Neuronal stem cell (in vitro differentiated cells): Measurements from ENCODE around the gene LHX1.
A peak's percentile ranks its signal among the peaks of the same experiment; 100 is the strongest.

ENCODE experiments used
- DNase-seq: peaks from one replicate; pipeline ENCODE4 v3.0.0-alpha.2; 2013; ENCODE audit warnings: low spot score
- H2AFZ ChIP-seq: one replicate; pipeline ENCODE4 v1.6.1; 2013; ENCODE audit warnings: mild to moderate bottlenecking, low read length, inconsistent platforms
- H2AK5ac ChIP-seq: 2 replicates; pipeline ENCODE4 v1.6.1; 2013; ENCODE audit warnings: low read depth, mild to moderate bottlenecking, inconsistent platforms, low read length, moderate library complexity, mixed read lengths
- H2BK120ac ChIP-seq: 2 replicates; pipeline ENCODE4 v1.6.1; 2013; ENCODE audit warnings: low read depth, mild to moderate bottlenecking, inconsistent platforms, low read length, moderate library complexity, mixed read lengths
- H2BK12ac ChIP-seq: one replicate; pipeline ENCODE4 v1.6.1; 2013; ENCODE audit warnings: low read length, inconsistent platforms
- H2BK15ac ChIP-seq: 2 replicates; pipeline ENCODE4 v1.6.1; 2013; ENCODE audit warnings: mild to moderate bottlenecking, low read length, inconsistent platforms, mixed read lengths
- H2BK5ac ChIP-seq: one replicate; pipeline ENCODE4 v1.6.1; 2013; ENCODE audit warnings: inconsistent platforms, mild to moderate bottlenecking, low read length, moderate library complexity
- H3K14ac ChIP-seq: one replicate; pipeline ENCODE4 v1.6.1; 2013; ENCODE audit warnings: low read length, inconsistent platforms
- H3K18ac ChIP-seq: 2 replicates; pipeline ENCODE4 v1.6.1; 2013; ENCODE audit warnings: low read length, inconsistent platforms
- H3K23ac ChIP-seq: 2 replicates; pipeline ENCODE4 v1.6.1; 2013; ENCODE audit warnings: low read depth, mild to moderate bottlenecking, mixed read lengths, low read length, inconsistent platforms; ENCODE audit not compliant: poor library complexity
- H3K27ac ChIP-seq: replicated peaks from 3 replicates; pipeline ENCODE4 v1.5.1; 2013; ENCODE audit warnings: low read length, inconsistent platforms
- H3K27me3 ChIP-seq, 3 experiments: 2 replicates each; pipeline ENCODE4 v1.6.1; 2013; ENCODE audit warnings: low read length in 3 of 3, mild to moderate bottlenecking in 2 of 3, inconsistent platforms in 1 of 3, low read depth in 1 of 3, mixed read lengths in 1 of 3, moderate library complexity in 1 of 3; ENCODE audit not compliant: control insufficient read depth in 3 of 3, insufficient read depth in 3 of 3
- H3K36me3 ChIP-seq, 2 donors: replicated peaks in 1 of 2; 2 replicates each; pipeline ENCODE4 v1.6.1; 2013; ENCODE audit warnings: low read length in 2 of 2; ENCODE audit not compliant: control insufficient read depth in 2 of 2, insufficient read depth in 2 of 2
- H3K4ac ChIP-seq: 2 replicates; pipeline ENCODE4 v1.6.1; 2013; ENCODE audit warnings: inconsistent platforms, mild to moderate bottlenecking, low read length, moderate library complexity
- H3K4me1 ChIP-seq, 2 donors: 1 replicate in 1 of 2; 2 replicates in 1 of 2; pipeline ENCODE4 v1.6.1; 2013; ENCODE audit warnings: low read length in 2 of 2, low read depth in 1 of 2; ENCODE audit not compliant: control insufficient read depth in 2 of 2, insufficient read depth in 1 of 2
- H3K4me2 ChIP-seq: one replicate; pipeline ENCODE4 v1.6.1; 2013; ENCODE audit warnings: mild to moderate bottlenecking, low read length, inconsistent platforms; ENCODE audit not compliant: insufficient read depth, poor library complexity, severe bottlenecking
- H3K4me3 ChIP-seq, 2 donors: 2 replicates each; pipeline ENCODE4 v1.5.1; 2013; ENCODE audit warnings: low read length in 2 of 2, mild to moderate bottlenecking in 2 of 2, inconsistent platforms in 1 of 2, moderate library complexity in 1 of 2
- H3K79me1 ChIP-seq: one replicate; pipeline ENCODE4 v1.6.1; 2013; ENCODE audit warnings: low read depth, mild to moderate bottlenecking, inconsistent platforms, low read length, moderate library complexity
- H3K9ac ChIP-seq: one replicate; pipeline ENCODE4 v1.6.1; 2013; ENCODE audit warnings: mild to moderate bottlenecking, low read depth, low read length, inconsistent platforms; ENCODE audit not compliant: poor library complexity
- H3K9me3 ChIP-seq, 2 donors: replicated peaks in 1 of 2; 2 replicates each; pipeline versions ENCODE3 to v1.6.1; 2013; ENCODE audit warnings: low read length in 2 of 2, mild to moderate bottlenecking in 2 of 2, inconsistent platforms in 1 of 2, low read depth in 1 of 2, mixed read lengths in 1 of 2, moderate library complexity in 1 of 2; ENCODE audit not compliant: control insufficient read depth in 2 of 2, insufficient read depth in 1 of 2
- H4K8ac ChIP-seq: one replicate; pipeline ENCODE4 v1.6.1; 2013; ENCODE audit warnings: low read depth, mild to moderate bottlenecking, inconsistent platforms, low read length, moderate library complexity
- H4K91ac ChIP-seq: one replicate; pipeline ENCODE4 v1.6.1; 2013; ENCODE audit warnings: low read length, low read depth, mild to moderate bottlenecking, inconsistent platforms; ENCODE audit not compliant: poor library complexity
- WGBS, 2 donors: extraction: QIAGEN DNeasy Blood & Tissue Kit; methylation state at CpG; one replicate each; pipeline ENCODE4 v1.1.7; 2013; ENCODE audit warnings: missing lambda C conversion rate in 2 of 2, mixed read lengths in 1 of 2; ENCODE audit not compliant: insufficient read length in 2 of 2, insufficient replicate concordance in 1 of 2; ENCODE audit errors: extremely low coverage in 2 of 2; 5-methylcytosine and 5-hydroxymethylcytosine counted together

The LHX1 gene

GRCh38 chr17:36931697-36932382, 5.4 kb upstream of the LHX1 start:
- Histone ChIP-seq H3K4me2 (no peak overlapping the region), H3K36me3 (no peaks in the 10 kb centered on the region), H3K27ac (no peak overlapping the region), H2BK12ac (no peak overlapping the region), H4K8ac (no peak overlapping the region), H2BK15ac (peak overlapping the region; percentile 56), H3K79me1 (no peaks in the 10 kb centered on the region), H3K4me3 (no peak overlapping the region), H3K9ac (no peak overlapping the region), H3K9me3 (no peaks in the 10 kb centered on the region), H3K27me3 (peaks cover 63 to 99% (median 95%) of the 10 kb centered on the region in 3 experiments), H4K91ac (no peak overlapping the region), H2BK5ac (no peak overlapping the region), H2AFZ (no peak overlapping the region), H3K23ac (no peak overlapping the region), H3K18ac (no peak overlapping the region), H3K4me1 (peaks cover 30 to 32% of the 10 kb centered on the region in 2 donors), H2AK5ac (no peak overlapping the region), H2BK120ac (no peak overlapping the region), H3K4ac (no peak overlapping the region), H3K14ac (no peak overlapping the region)
- DNase-seq, result no peak
- WGBS, 2 donors, result no CpG with 5 or more reads among the region's 30 CpGs

DNA sequence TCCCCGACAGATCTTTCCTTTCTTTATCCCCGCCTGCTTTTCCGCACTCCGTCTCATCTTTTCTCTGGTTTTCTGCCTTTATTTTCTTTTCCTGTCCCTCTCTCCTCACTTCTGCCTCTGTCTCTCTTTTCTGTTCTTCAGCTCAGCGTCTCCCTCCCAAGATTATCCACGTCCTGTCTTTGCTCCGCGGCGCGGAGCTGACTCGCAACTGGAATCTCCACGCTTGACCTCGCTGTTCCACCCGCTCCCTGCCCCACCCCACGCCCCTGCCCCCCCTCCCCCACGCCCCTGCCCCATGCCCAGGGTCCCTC, 4.9 kb upstream of the LHX1 start:
- Histone ChIP-seq H3K4me1 (peaks cover 33 to 36% of the 10 kb centered on the region in 2 donors), H2AFZ (no peak overlapping the region), H4K8ac (no peak overlapping the region), H3K36me3 (no peaks in the 10 kb centered on the region), H2BK5ac (no peak overlapping the region), H4K91ac (no peak overlapping the region), H3K4me3 (no peak overlapping the region), H2BK15ac (peak overlapping the region; percentile 56), H3K79me1 (no peaks in the 10 kb centered on the region), H3K14ac (no peak overlapping the region), H3K9ac (no peak overlapping the region), H3K27ac (no peak overlapping the region), H2BK12ac (no peak overlapping the region), H3K4ac (no peak overlapping the region), H2BK120ac (no peak overlapping the region), H3K27me3 (peaks cover 66 to 100% (median 99%) of the 10 kb centered on the region in 3 experiments), H3K9me3 (no peaks in the 10 kb centered on the region), H3K4me2 (no peak overlapping the region), H3K18ac (no peak overlapping the region), H2AK5ac (no peak overlapping the region), H3K23ac (no peak overlapping the region)
- no peak for DNase-seq
- no CpG with 5 or more reads among the region's 16 CpGs for WGBS, 2 donors

DNA sequence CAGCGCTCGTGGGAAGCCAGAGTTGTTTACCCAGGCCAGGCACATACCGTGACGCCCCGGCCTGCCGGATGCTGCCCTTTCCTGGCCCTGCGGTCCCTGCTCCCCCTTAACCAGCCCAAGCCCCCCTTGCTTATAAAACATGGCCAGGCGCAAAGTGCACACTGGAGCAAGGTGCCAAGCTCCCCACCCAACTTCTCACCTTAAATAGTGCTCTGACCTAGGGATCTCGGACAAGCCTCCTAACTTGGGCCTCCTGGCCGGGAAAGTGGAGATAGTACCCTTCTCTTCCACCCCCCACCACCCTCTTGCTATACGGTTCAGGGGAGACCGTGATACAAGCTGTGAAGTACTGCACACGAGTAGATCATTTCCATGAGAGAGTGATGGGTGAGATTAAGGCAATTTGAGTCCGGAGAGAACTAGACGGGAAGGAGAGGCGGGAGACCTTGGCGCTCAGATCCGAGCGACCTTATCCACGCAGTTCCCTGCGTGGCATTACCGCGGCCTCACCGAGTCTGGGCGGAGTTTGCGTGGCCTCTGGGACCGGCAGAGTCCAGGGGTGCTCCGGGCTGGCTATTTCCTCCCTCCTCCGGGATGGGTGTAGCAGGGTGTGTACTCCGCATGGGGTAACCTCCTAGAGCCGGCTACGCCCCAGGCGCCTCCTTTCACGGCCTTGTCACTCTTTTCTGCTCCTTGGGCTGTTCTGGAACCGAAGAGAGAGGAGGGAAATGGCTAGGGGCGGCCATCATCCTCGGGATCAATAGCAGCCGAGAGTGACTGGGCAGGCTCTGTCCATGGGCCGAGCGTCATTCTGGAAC, 4.4 kb upstream of the LHX1 start:
- Histone ChIP-seq H4K91ac (no peak overlapping the region), H2BK5ac (no peak overlapping the region), H3K4me1 (peaks cover 29 to 33% of the 10 kb centered on the region in 2 donors), H3K18ac (peak overlapping the region; percentile 41), H3K23ac (no peak overlapping the region), H2BK120ac (no peak overlapping the region), H3K27me3 (peaks cover 70 to 100% (median 99%) of the 10 kb centered on the region in 3 experiments), H2AFZ (no peak overlapping the region), H4K8ac (no peak overlapping the region), H3K4me2 (no peak overlapping the region), H3K79me1 (no peaks in the 10 kb centered on the region), H2BK15ac (no peak overlapping the region), H3K27ac (no peak overlapping the region), H3K9ac (no peak overlapping the region), H2AK5ac (no peak overlapping the region), H3K14ac (no peak overlapping the region), H3K4me3 (no peak overlapping the region), H3K9me3 (no peaks in the 10 kb centered on the region), H3K4ac (no peak overlapping the region), H3K36me3 (no peaks in the 10 kb centered on the region), H2BK12ac (no peak overlapping the region)
- no CpG with 5 or more reads among the region's 40 CpGs for WGBS, 2 donors
- DNase-seq, result no peak

GRCh38 chr17:36933512-36934143, 3.6 kb upstream of the LHX1 start:
- peaks cover 28 to 36% of the 10 kb centered on the region in 2 donors for H3K4me1 ChIP-seq
- H3K9ac ChIP-seq, result no peak overlapping the region
- no peak overlapping the region for H3K4me2 ChIP-seq
- H3K23ac ChIP-seq, result no peak overlapping the region
- no peak overlapping the region for H2BK5ac ChIP-seq
- H3K4me3 ChIP-seq, result no peak overlapping the region
- no peak overlapping the region for H2BK12ac ChIP-seq
- H3K27me3 ChIP-seq, result peaks cover 78 to 100% (median 99%) of the 10 kb centered on the region in 3 experiments
- peak overlapping the region; percentile 91 for H2AFZ ChIP-seq
- no peak overlapping the region for H3K4ac ChIP-seq
- H3K9me3 ChIP-seq, result no peaks in the 10 kb centered on the region
- WGBS, 2 donors, result no CpG with 5 or more reads among the region's 23 CpGs
- H3K79me1 ChIP-seq, result no peaks in the 10 kb centered on the region
- H2BK120ac ChIP-seq, result no peak overlapping the region
- no peak overlapping the region for H3K18ac ChIP-seq
- H2AK5ac ChIP-seq, result no peak overlapping the region
- no peak overlapping the region for H3K27ac ChIP-seq
- no peaks in the 10 kb centered on the region for H3K36me3 ChIP-seq
- H2BK15ac ChIP-seq, result peak overlapping the region; percentile 13
- no peak overlapping the region for H4K8ac ChIP-seq
- H3K14ac ChIP-seq, result no peak overlapping the region
- H4K91ac ChIP-seq, result no peak overlapping the region
- DNase-seq, result no peak
